Cerebellar cortex (tissue), 1 donor: ENCODE measurements around the gene FADS3.
A peak's percentile ranks its signal among the peaks of the same experiment; 100 is the strongest.

ENCODE experiments used
- DNase-seq: peaks from one replicate; pipeline ENCODE4 v3.0.0-alpha.2; 2015; ENCODE audit warnings: low spot score

FADS3 gene

GRCh38 chr11:61879152-61879551 is 12.2 kb downstream of the FADS3 start:
- DNase-seq, result no peak

GRCh38 chr11:61875698-61876097 is 15.6 kb downstream of the FADS3 start:
- no peak for DNase-seq

GRCh38 chr11:61874853-61875252 is 16.5 kb downstream of the FADS3 start:
- no peak for DNase-seq

- peak; percentile 72 for DNase-seq
Measured at GRCh38 chr11:61874377-61874809, 17.0 kb downstream of the FADS3 start.

GRCh38 chr11:61873588-61874376 is 17.6 kb downstream of the FADS3 start:
- peak; percentile 69 for DNase-seq

- no peak for DNase-seq
Measured at GRCh38 chr11:61872935-61873565, 18.3 kb downstream of the FADS3 start.

- peak; percentile 84 for DNase-seq
Measured at GRCh38 chr11:61871158-61871597, 20.2 kb downstream of the FADS3 start.

- DNase-seq, result peak; percentile 49
Measured at GRCh38 chr11:61870541-61871031, 20.8 kb downstream of the FADS3 start.

- no peak for DNase-seq
Measured at GRCh38 chr11:61869708-61870451, 21.5 kb downstream of the FADS3 start.

- DNase-seq, result no peak
Measured at GRCh38 chr11:61869429-61869707, 22.0 kb downstream of the FADS3 start.

GRCh38 chr11:61868571-61869428 is 22.5 kb downstream of the FADS3 start:
- DNase-seq, result no peak

- DNase-seq, result no peak
Measured at GRCh38 chr11:61866958-61867343, 24.4 kb downstream of the FADS3 start.

GRCh38 chr11:61866231-61866957 is 25.0 kb downstream of the FADS3 start:
- no peak for DNase-seq

GRCh38 chr11:61864814-61865775 is 26.2 kb downstream of the FADS3 start:
- DNase-seq, result no peak

- no peak for DNase-seq
Measured at GRCh38 chr11:61863548-61864081, 27.7 kb downstream of the FADS3 start.

- no peak for DNase-seq
Measured at GRCh38 chr11:61862714-61863547, 28.4 kb downstream of the FADS3 start.

- DNase-seq, result no peak
Measured at GRCh38 chr11:61861634-61862033, 29.7 kb downstream of the FADS3 start.

- DNase-seq, result no peak
Measured at GRCh38 chr11:61860054-61860903, 31.1 kb downstream of the FADS3 start.
